Osteoblast (primary cell): Measurements from ENCODE around the gene HTR4. TPM values are rescaled to one million over a fixed set of nuclear protein-coding genes. Genes with fewer than 3 reads are reported as not detected.

Experiments
- DNase-seq: peaks from one replicate; pipeline ENCODE4 v3.0.0; 2011; ENCODE audit warnings: low spot score, mixed read lengths; ENCODE audit not compliant: insufficient read length; ENCODE audit errors: missing footprints
- H2AFZ ChIP-seq: 2 replicates; pipeline ENCODE4 v1.6.0; 2011; ENCODE audit warnings: mild to moderate bottlenecking, low read length
- H3K27ac ChIP-seq: 2 replicates; pipeline ENCODE4 v1.5.1; 2011; ENCODE audit warnings: mild to moderate bottlenecking, low read depth, low read length, moderate library complexity
- H3K27me3 ChIP-seq: 2 replicates; pipeline ENCODE4 v1.6.0; 2012; ENCODE audit warnings: mild to moderate bottlenecking, control low read depth, inconsistent platforms, low read length, moderate library complexity; ENCODE audit not compliant: insufficient read depth
- H3K36me3 ChIP-seq: 2 replicates; pipeline ENCODE4 v1.5.1; 2011; ENCODE audit warnings: mild to moderate bottlenecking, low read length, control low read depth, moderate library complexity; ENCODE audit not compliant: insufficient read depth
- H3K4me1 ChIP-seq: 2 replicates; pipeline ENCODE4 v1.5.1; 2011; ENCODE audit warnings: mild to moderate bottlenecking, low read length, control low read depth, moderate library complexity; ENCODE audit not compliant: insufficient read depth
- H3K4me2 ChIP-seq: 2 replicates; pipeline ENCODE4 v1.6.0; 2011; ENCODE audit warnings: mild to moderate bottlenecking, low read length; ENCODE audit not compliant: insufficient read depth
- H3K4me3 ChIP-seq: fragments of 200-600 bp; sonication (generic); 3 replicates; pipeline ENCODE4 v1.5.1; 2012; ENCODE audit warnings: mild to moderate bottlenecking, low read length, inconsistent platforms; ENCODE audit not compliant: insufficient read depth
- H3K79me2 ChIP-seq: 2 replicates; pipeline ENCODE4 v1.6.0; 2012; ENCODE audit warnings: mild to moderate bottlenecking, low read length, control low read depth, inconsistent platforms; ENCODE audit not compliant: insufficient read depth
- H3K9me3 ChIP-seq: 2 replicates; pipeline ENCODE4 v1.5.1; 2011; ENCODE audit warnings: low read depth, low read length, control low read depth
- H4K20me1 ChIP-seq: 2 replicates; pipeline ENCODE4 v1.6.0; 2012; ENCODE audit warnings: mild to moderate bottlenecking, low read length, control low read depth; ENCODE audit not compliant: insufficient read depth
- total RNA-seq: library from RNA; depleted of rRNA; stranded (reverse); fragments of >200 nt; gene quantifications from 2 replicates; pipeline ENCODE4 v1.2.3, GENCODE V29; 2012
- TF ChIP-seq, protein P1 (sequence below): IDR thresholded peaks from 2 replicates; pipeline ENCODE4 v1.5.1; 2011; ENCODE audit warnings: mild to moderate bottlenecking, low read depth, low read length, moderate library complexity; ENCODE audit errors: extremely low read depth

Gene HTR4
- total RNA-seq, 1 donor: not detected

DNA sequence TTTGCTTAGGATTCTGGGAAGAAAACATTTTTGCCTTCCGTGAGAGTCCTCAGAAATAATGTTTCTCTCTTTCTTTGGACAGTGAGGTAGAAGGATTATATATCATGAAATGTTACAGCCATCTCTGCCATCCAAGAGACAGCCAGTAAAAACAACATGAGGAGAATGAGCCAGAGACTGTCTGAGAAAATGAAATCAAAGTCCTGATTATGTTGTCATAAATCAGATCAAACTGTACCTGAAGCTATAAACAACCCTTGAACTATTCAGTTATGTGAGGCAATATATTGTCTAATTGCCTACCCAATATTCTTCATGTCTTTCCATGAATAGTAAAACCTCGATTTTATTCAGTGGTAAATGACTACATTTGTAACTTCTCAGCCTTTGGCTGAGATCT, 9.2 kb upstream of the HTR4 start:
- TF ChIP-seq, protein P1, sequence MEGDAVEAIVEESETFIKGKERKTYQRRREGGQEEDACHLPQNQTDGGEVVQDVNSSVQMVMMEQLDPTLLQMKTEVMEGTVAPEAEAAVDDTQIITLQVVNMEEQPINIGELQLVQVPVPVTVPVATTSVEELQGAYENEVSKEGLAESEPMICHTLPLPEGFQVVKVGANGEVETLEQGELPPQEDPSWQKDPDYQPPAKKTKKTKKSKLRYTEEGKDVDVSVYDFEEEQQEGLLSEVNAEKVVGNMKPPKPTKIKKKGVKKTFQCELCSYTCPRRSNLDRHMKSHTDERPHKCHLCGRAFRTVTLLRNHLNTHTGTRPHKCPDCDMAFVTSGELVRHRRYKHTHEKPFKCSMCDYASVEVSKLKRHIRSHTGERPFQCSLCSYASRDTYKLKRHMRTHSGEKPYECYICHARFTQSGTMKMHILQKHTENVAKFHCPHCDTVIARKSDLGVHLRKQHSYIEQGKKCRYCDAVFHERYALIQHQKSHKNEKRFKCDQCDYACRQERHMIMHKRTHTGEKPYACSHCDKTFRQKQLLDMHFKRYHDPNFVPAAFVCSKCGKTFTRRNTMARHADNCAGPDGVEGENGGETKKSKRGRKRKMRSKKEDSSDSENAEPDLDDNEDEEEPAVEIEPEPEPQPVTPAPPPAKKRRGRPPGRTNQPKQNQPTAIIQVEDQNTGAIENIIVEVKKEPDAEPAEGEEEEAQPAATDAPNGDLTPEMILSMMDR: no peak
- H3K27me3 ChIP-seq: no peaks in the 10 kb centered on the region
- no peak overlapping the region for H3K4me3 ChIP-seq
- H4K20me1 ChIP-seq: no peaks in the 10 kb centered on the region
- H3K79me2 ChIP-seq: no peaks in the 10 kb centered on the region
- H3K9me3 ChIP-seq: no peaks in the 10 kb centered on the region
- no peak overlapping the region for H3K27ac ChIP-seq
- H3K4me1 ChIP-seq: no peaks in the 10 kb centered on the region
- H2AFZ ChIP-seq: no peak overlapping the region
- DNase-seq: no peak
- no peaks in the 10 kb centered on the region for H3K36me3 ChIP-seq
- no peak overlapping the region for H3K4me2 ChIP-seq

DNA sequence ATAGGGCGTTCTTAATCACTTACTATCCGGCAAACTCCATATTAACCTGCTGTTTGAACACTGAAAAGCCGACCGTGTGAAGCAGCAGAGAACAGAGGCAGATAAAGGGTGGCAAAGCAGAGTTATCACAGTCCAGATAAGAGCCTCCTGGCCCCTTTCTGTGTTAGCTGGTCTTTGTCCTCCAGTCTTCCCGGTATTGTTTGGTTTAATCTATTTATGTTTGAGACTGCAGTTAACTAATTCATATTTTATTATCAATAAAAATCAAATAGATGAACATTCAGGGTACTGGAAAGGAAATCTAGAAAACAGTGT, 6.0 kb upstream of the HTR4 start:
- H3K4me1 ChIP-seq: no peaks in the 10 kb centered on the region
- TF ChIP-seq, protein P1: no peak
- no peaks in the 10 kb centered on the region for H3K79me2 ChIP-seq
- H3K4me3 ChIP-seq: no peak overlapping the region
- H3K27me3 ChIP-seq: peaks cover 1% of the 10 kb centered on the region
- no peaks in the 10 kb centered on the region for H3K36me3 ChIP-seq
- H3K9me3 ChIP-seq: no peaks in the 10 kb centered on the region
- no peak overlapping the region for H2AFZ ChIP-seq
- no peaks in the 10 kb centered on the region for H4K20me1 ChIP-seq
- no peak for DNase-seq
- H3K27ac ChIP-seq: no peak overlapping the region
- no peak overlapping the region for H3K4me2 ChIP-seq

DNA sequence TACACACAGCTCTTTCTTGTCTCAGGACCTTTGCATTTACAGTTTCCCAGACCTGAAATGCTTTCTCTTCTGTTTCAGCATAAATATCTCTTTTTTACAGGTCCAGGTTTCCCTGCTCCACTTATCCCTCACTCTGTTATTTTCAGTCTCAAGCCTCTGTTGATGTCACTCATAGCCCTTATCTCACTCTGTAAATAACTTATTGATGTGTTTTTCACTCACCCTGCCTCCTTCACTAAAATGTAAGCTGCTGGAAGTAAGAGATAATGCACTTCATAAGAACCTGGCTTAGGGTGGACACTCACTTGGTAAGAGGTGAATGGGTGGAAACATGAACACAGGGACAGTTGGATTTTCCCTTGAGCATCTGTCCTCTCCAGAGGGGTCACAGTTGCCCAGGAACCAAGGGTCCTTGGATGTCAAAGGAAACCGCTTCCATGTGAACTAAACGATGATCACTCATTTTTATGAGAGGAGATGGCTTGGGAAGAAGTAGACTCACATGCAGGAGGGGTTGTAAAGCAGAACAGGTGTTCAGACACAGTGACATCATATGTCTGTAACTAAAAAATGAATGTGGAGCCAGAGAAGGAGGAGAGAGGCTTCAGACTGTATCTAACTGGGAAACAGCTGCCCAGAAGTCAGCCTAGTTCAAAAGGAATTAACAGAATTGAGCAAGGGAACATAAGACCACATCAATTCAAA, 5.5 kb upstream of the HTR4 start:
- peaks cover 6% of the 10 kb centered on the region for H3K27me3 ChIP-seq
- H2AFZ ChIP-seq: no peak overlapping the region
- TF ChIP-seq, protein P1: no peak
- DNase-seq: no peak
- H3K79me2 ChIP-seq: no peaks in the 10 kb centered on the region
- H3K4me3 ChIP-seq: no peak overlapping the region
- H3K9me3 ChIP-seq: no peaks in the 10 kb centered on the region
- H3K27ac ChIP-seq: no peak overlapping the region
- no peaks in the 10 kb centered on the region for H3K36me3 ChIP-seq
- no peaks in the 10 kb centered on the region for H4K20me1 ChIP-seq
- H3K4me2 ChIP-seq: no peak overlapping the region
- H3K4me1 ChIP-seq: no peaks in the 10 kb centered on the region

DNA sequence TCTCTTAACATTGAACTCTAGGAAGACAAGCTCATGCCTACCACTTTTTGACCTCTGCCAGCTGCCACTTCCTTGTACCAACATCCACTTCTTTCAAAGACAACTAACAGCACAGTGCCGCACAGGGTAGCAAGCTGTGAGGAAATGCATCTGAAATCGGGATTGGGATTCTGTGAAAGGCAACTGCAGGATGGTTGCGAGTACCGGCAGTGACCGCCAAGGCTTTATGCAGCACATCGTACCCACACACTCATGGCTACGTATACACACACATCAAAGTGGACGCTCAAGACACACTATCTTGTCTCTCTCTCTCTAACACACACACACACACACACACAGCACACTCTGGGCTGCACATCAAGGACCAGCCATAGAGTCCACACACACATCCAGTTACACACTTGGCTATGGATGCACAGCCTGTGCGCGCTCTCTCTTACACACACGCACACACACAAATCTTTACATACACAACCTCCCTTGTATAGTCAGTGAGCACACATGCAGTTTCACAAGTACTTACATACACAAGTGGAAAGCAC, 964 bp downstream of the HTR4 start:
- H3K4me1 ChIP-seq: no peaks in the 10 kb centered on the region
- H3K36me3 ChIP-seq: no peaks in the 10 kb centered on the region
- H4K20me1 ChIP-seq: no peaks in the 10 kb centered on the region
- TF ChIP-seq, protein P1: no peak
- H2AFZ ChIP-seq: no peak overlapping the region
- no peak for DNase-seq
- H3K9me3 ChIP-seq: no peaks in the 10 kb centered on the region
- peaks cover 16% of the 10 kb centered on the region for H3K27me3 ChIP-seq
- no peak overlapping the region for H3K4me3 ChIP-seq
- no peaks in the 10 kb centered on the region for H3K79me2 ChIP-seq
- no peak overlapping the region for H3K27ac ChIP-seq
- no peak overlapping the region for H3K4me2 ChIP-seq
